Measurements from ENCODE around the gene CEACAM21.
"Not testable (repeated sequence)": the region's sequence is repeated elsewhere in the genome, so short reads cannot be mapped to it uniquely, and the experiment has no call there.

CEACAM21 gene

GRCh38 chr19:41564515-41565378 lies 11.2 kb upstream of the CEACAM21 start:
- no peaks in the 10 kb centered on the region for H3K27me3 Mint-ChIP-seq
- peaks cover 10% of the 10 kb centered on the region for H3K36me3 Mint-ChIP-seq
- peaks cover 84% of the 10 kb centered on the region for H3K4me1 Mint-ChIP-seq
- H3K9me3 Mint-ChIP-seq, result no peaks in the 10 kb centered on the region
- H3K4me3 Mint-ChIP-seq, result peak overlapping the region; percentile 83
- peak overlapping the region; percentile 62 for H3K27ac Mint-ChIP-seq

- H3K27me3 Mint-ChIP-seq, result no peaks in the 10 kb centered on the region
- H3K4me3 Mint-ChIP-seq, result peak overlapping the region; percentile 62
- H3K9me3 Mint-ChIP-seq, result no peaks in the 10 kb centered on the region
- peaks cover 83% of the 10 kb centered on the region for H3K4me1 Mint-ChIP-seq
- H3K36me3 Mint-ChIP-seq, result peaks cover 8% of the 10 kb centered on the region
- H3K27ac Mint-ChIP-seq, result peak overlapping the region; percentile 65
Measured at GRCh38 chr19:41565379-41565720, 10.6 kb upstream of the CEACAM21 start.

- peaks cover 83% of the 10 kb centered on the region for H3K4me1 Mint-ChIP-seq
- no peak overlapping the region for H3K4me3 Mint-ChIP-seq
- H3K9me3 Mint-ChIP-seq, result no peaks in the 10 kb centered on the region
- no peaks in the 10 kb centered on the region for H3K27me3 Mint-ChIP-seq
- no peak overlapping the region for H3K27ac Mint-ChIP-seq
- H3K36me3 Mint-ChIP-seq, result peaks cover 6% of the 10 kb centered on the region
Measured at GRCh38 chr19:41566001-41566400, 10.0 kb upstream of the CEACAM21 start.

- H3K4me3 Mint-ChIP-seq, result no peak overlapping the region
- H3K9me3 Mint-ChIP-seq, result no peaks in the 10 kb centered on the region
- H3K4me1 Mint-ChIP-seq, result peaks cover 52% of the 10 kb centered on the region
- no peak overlapping the region for H3K27ac Mint-ChIP-seq
- peaks cover 4% of the 10 kb centered on the region for H3K36me3 Mint-ChIP-seq
- no peaks in the 10 kb centered on the region for H3K27me3 Mint-ChIP-seq
Measured at GRCh38 chr19:41569481-41570150, 6.3 kb upstream of the CEACAM21 start.

GRCh38 chr19:41570179-41570578 lies 5.8 kb upstream of the CEACAM21 start:
- Mint-ChIP-seq H3K4me3 (no peak overlapping the region), H3K9me3 (no peaks in the 10 kb centered on the region)

GRCh38 chr19:41570639-41571112 lies 5.3 kb upstream of the CEACAM21 start:
- Mint-ChIP-seq H3K4me1 (peaks cover 57% of the 10 kb centered on the region), H3K9me3 (no peaks in the 10 kb centered on the region), H3K27me3 (no peaks in the 10 kb centered on the region), H3K4me3 (no peak overlapping the region), H3K27ac (no peak overlapping the region), H3K36me3 (peaks cover 4% of the 10 kb centered on the region)

More at GRCh38 chr19:41570179-41570578, 5.8 kb upstream of the CEACAM21 start:
- no peak overlapping the region for H3K27ac Mint-ChIP-seq
- H3K4me1 Mint-ChIP-seq, result peaks cover 56% of the 10 kb centered on the region
- no peaks in the 10 kb centered on the region for H3K27me3 Mint-ChIP-seq
- H3K36me3 Mint-ChIP-seq, result peaks cover 4% of the 10 kb centered on the region

GRCh38 chr19:41577144-41577830 lies 1.3 kb downstream of the CEACAM21 start:
- Mint-ChIP-seq H3K4me3 (no peak overlapping the region), H3K27me3 (no peaks in the 10 kb centered on the region), H3K36me3 (peaks cover 26% of the 10 kb centered on the region), H3K4me1 (peaks cover 30% of the 10 kb centered on the region), H3K9me3 (no peaks in the 10 kb centered on the region), H3K27ac (no peak overlapping the region)

GRCh38 chr19:41577833-41578232 lies 1.9 kb downstream of the CEACAM21 start:
- Mint-ChIP-seq H3K27ac (no peak overlapping the region), H3K36me3 (peaks cover 29% of the 10 kb centered on the region), H3K27me3 (no peaks in the 10 kb centered on the region), H3K4me3 (no peak overlapping the region), H3K9me3 (no peaks in the 10 kb centered on the region), H3K4me1 (peaks cover 30% of the 10 kb centered on the region)

- Mint-ChIP-seq H3K27ac (no peak overlapping the region), H3K9me3 (no peaks in the 10 kb centered on the region), H3K4me1 (peaks cover 30% of the 10 kb centered on the region), H3K27me3 (no peaks in the 10 kb centered on the region), H3K36me3 (peaks cover 37% of the 10 kb centered on the region), H3K4me3 (no peak overlapping the region)
Measured at GRCh38 chr19:41578886-41579285, 2.9 kb downstream of the CEACAM21 start.

GRCh38 chr19:41581068-41581467 lies 5.1 kb downstream of the CEACAM21 start:
- Mint-ChIP-seq H3K4me1 (peaks cover 16% of the 10 kb centered on the region), H3K36me3 (peaks cover 37% of the 10 kb centered on the region)
- H3K27ac Mint-ChIP-seq, H3K27me3 Mint-ChIP-seq, H3K9me3 Mint-ChIP-seq, H3K4me3 Mint-ChIP-seq: not testable (repeated sequence)

- H3K4me1 Mint-ChIP-seq, H3K9me3 Mint-ChIP-seq, H3K27ac Mint-ChIP-seq, H3K27me3 Mint-ChIP-seq, H3K4me3 Mint-ChIP-seq: not testable (repeated sequence)
- peaks cover 35% of the 10 kb centered on the region for H3K36me3 Mint-ChIP-seq
Measured at GRCh38 chr19:41582577-41583182, 6.7 kb downstream of the CEACAM21 start.

- Mint-ChIP-seq H3K4me1 (no peaks in the 10 kb centered on the region), H3K27me3 (no peaks in the 10 kb centered on the region), H3K36me3 (peaks cover 35% of the 10 kb centered on the region), H3K27ac (no peak overlapping the region), H3K9me3 (no peaks in the 10 kb centered on the region), H3K4me3 (no peak overlapping the region)
Measured at GRCh38 chr19:41584260-41584810, 8.4 kb downstream of the CEACAM21 start.

- Mint-ChIP-seq H3K4me3 (no peak overlapping the region), H3K4me1 (no peaks in the 10 kb centered on the region), H3K36me3 (peaks cover 34% of the 10 kb centered on the region), H3K27ac (no peak overlapping the region), H3K9me3 (no peaks in the 10 kb centered on the region), H3K27me3 (no peaks in the 10 kb centered on the region)
Measured at GRCh38 chr19:41584931-41585330, 9.0 kb downstream of the CEACAM21 start.

- Mint-ChIP-seq H3K36me3 (peaks cover 24% of the 10 kb centered on the region), H3K4me1 (no peaks in the 10 kb centered on the region), H3K9me3 (no peaks in the 10 kb centered on the region), H3K27ac (no peak overlapping the region), H3K4me3 (no peak overlapping the region), H3K27me3 (no peaks in the 10 kb centered on the region)
Measured at GRCh38 chr19:41586064-41586463, 10.1 kb downstream of the CEACAM21 start.

- no peaks in the 10 kb centered on the region for H3K4me1 Mint-ChIP-seq
- no peak overlapping the region for H3K4me3 Mint-ChIP-seq
- no peak overlapping the region for H3K27ac Mint-ChIP-seq
- H3K36me3 Mint-ChIP-seq, result peaks cover 13% of the 10 kb centered on the region
- H3K27me3 Mint-ChIP-seq, result peaks cover under 1% of the 10 kb centered on the region
- H3K9me3 Mint-ChIP-seq, result no peaks in the 10 kb centered on the region
Measured at GRCh38 chr19:41587101-41587837, 11.3 kb downstream of the CEACAM21 start.

Data from activated naive CD4-positive, alpha-beta T cell treated with anti-CD3 and anti-CD28 coated beads, Interleukin-2, amount 50 U/mL, for 24 hours (primary cell).